ENCODE data around the gene SPATS2. TPM values are rescaled to one million over a fixed set of nuclear protein-coding genes. Genes with fewer than 3 reads are reported as not detected.

SPATS2 gene
- polyA plus RNA-seq, 1 experiment = 100 TPM

- POLR2A ChIA-PET = interaction anchor here (0.5 to 1.2 kb wide), 2 partner anchors 47 to 144 kb away, joined by 3 to 8 read pairs; partner anchors contain the start of gene SPATS2
- Histone ChIP-seq H3K4me3 (ENCODE audit: low read depth, low read length) (no peak overlapping the region), H3K27me3 (ENCODE audit: control insufficient read depth, insufficient read depth, low read length) (no peaks in the 10 kb centered on the region), H3K27ac (ENCODE audit: low read depth, low read length) (no peak overlapping the region), H3K9me3 (ENCODE audit: control insufficient read depth, insufficient read depth, low read length) (no peaks in the 10 kb centered on the region)
- CTCF ChIA-PET = interaction anchor here (0.6 to 11.7 kb wide), 7 partner anchors 18 to 223 kb away, joined by 5 to 454 read pairs (median 37); partner anchors contain the start of gene DNAJC22
- no peak for DNase-seq (ENCODE audit: low read depth, low spot score)
- TF ChIP-seq, protein P1, sequence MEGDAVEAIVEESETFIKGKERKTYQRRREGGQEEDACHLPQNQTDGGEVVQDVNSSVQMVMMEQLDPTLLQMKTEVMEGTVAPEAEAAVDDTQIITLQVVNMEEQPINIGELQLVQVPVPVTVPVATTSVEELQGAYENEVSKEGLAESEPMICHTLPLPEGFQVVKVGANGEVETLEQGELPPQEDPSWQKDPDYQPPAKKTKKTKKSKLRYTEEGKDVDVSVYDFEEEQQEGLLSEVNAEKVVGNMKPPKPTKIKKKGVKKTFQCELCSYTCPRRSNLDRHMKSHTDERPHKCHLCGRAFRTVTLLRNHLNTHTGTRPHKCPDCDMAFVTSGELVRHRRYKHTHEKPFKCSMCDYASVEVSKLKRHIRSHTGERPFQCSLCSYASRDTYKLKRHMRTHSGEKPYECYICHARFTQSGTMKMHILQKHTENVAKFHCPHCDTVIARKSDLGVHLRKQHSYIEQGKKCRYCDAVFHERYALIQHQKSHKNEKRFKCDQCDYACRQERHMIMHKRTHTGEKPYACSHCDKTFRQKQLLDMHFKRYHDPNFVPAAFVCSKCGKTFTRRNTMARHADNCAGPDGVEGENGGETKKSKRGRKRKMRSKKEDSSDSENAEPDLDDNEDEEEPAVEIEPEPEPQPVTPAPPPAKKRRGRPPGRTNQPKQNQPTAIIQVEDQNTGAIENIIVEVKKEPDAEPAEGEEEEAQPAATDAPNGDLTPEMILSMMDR (IDR thresholded peaks at IDR 0.05; ENCODE audit: low read depth, low read length) = no peak
Measured at GRCh38 chr12:49511410-49511809, 144.1 kb downstream of the SPATS2 start.

GRCh38 chr12:49512546-49512945, 145.3 kb downstream of the SPATS2 start:
- DNase-seq (ENCODE audit: low read depth, low spot score) = no peak
- CTCF ChIA-PET = interaction anchor here (0.9 to 11.7 kb wide), 6 partner anchors 153 to 224 kb away, joined by 3 to 454 read pairs (median 42); partner anchors contain the start of gene DNAJC22
- Histone ChIP-seq H3K9me3 (ENCODE audit: control insufficient read depth, insufficient read depth, low read length) (no peaks in the 10 kb centered on the region), H3K27ac (ENCODE audit: low read depth, low read length) (no peak overlapping the region), H3K4me3 (ENCODE audit: low read depth, low read length) (no peak overlapping the region), H3K27me3 (ENCODE audit: control insufficient read depth, insufficient read depth, low read length) (no peaks in the 10 kb centered on the region)
- POLR2A ChIA-PET = no interaction called here
- TF ChIP-seq, protein P1 (IDR thresholded peaks at IDR 0.05; ENCODE audit: low read depth, low read length) = no peak

DNA sequence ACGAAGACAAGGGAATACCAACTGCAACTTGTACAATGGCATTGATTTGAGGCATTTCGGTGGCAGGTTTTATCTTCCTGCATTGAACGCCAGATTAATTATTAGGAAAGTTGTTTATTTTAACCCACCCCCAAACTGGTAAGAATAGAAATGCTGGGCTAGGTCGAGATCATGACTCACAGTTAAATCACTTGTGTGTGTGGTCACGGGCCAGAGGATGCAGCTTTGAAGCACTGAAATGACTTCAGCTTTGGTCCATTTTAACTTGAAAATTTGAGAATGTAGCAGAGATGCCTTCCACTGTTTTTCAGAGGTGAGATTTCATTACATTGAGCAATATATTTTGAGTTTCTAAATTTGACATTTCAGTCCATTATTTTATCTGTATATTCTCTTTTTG, 148.0 kb downstream of the SPATS2 start:
- no peaks in the 10 kb centered on the region for H3K9me3 ChIP-seq (ENCODE audit: control insufficient read depth, insufficient read depth, low read length)
- no peaks in the 10 kb centered on the region for H3K27me3 ChIP-seq (ENCODE audit: control insufficient read depth, insufficient read depth, low read length)
- TF ChIP-seq, protein P1 (IDR thresholded peaks at IDR 0.05; ENCODE audit: low read depth, low read length) = no peak
- peak; percentile 65 for DNase-seq (ENCODE audit: low read depth, low spot score)
- H3K27ac ChIP-seq (ENCODE audit: low read depth, low read length) = no peak overlapping the region
- ChIA-PET CTCF (interaction anchor here (0.9 to 11.7 kb wide), 13 partner anchors 11 to 218 kb away, joined by 3 to 454 read pairs (median 12); partner anchors contain the start of genes C1QL4, DNAJC22 and SPATS2), POLR2A (interaction anchor here (0.5 to 1.0 kb wide), 2 partner anchors 91 to 174 kb away, joined by 3 read pairs; no protein-coding TSS in a partner anchor)
- H3K4me3 ChIP-seq (ENCODE audit: low read depth, low read length) = no peak overlapping the region

- POLR2A ChIA-PET = interaction anchor here (0.8 kb wide), 1 partner anchor 152 kb away, joined by 3 read pairs; the partner anchor contains the start of gene SPATS2
- no peak overlapping the region for H3K4me3 ChIP-seq (ENCODE audit: low read depth, low read length)
Measured at GRCh38 chr12:49518914-49519573, 151.8 kb downstream of the SPATS2 start.

More at GRCh38 chr12:49518914-49519573, 151.8 kb downstream of the SPATS2 start:
- Histone ChIP-seq H3K27ac (ENCODE audit: low read depth, low read length) (no peak overlapping the region), H3K27me3 (ENCODE audit: control insufficient read depth, insufficient read depth, low read length) (no peaks in the 10 kb centered on the region), H3K9me3 (ENCODE audit: control insufficient read depth, insufficient read depth, low read length) (no peaks in the 10 kb centered on the region)
- CTCF ChIA-PET = interaction anchor here (0.7 to 2.6 kb wide), 5 partner anchors 61 to 187 kb away, joined by 3 to 30 read pairs (median 4); no protein-coding TSS in a partner anchor
- DNase-seq (ENCODE audit: low read depth, low spot score) = no peak
- TF ChIP-seq, protein P1 (IDR thresholded peaks at IDR 0.05; ENCODE audit: low read depth, low read length) = no peak
